Gastroesophageal sphincter (tissue), 4 donors: ENCODE data around the gene BIRC6. TPM values are rescaled to one million over a fixed set of nuclear protein-coding genes. Genes with fewer than 3 reads are reported as not detected.

Experiments used
- ATAC-seq: fragments of 150-250 bp; one replicate; pipeline ENCODE4 v1.9.1; 2016; ENCODE audit warnings: mild to moderate bottlenecking, moderate library complexity
- H3K27ac ChIP-seq, 4 donors: fragments of 200-600 bp; sonication (generic) in 3 of 4; 1 replicate in 3 of 4; 2 replicates in 1 of 4; pipeline ENCODE4 v1.5.1; 2016 to 2019
- H3K27me3 ChIP-seq: fragments of 200-600 bp; sonication (generic); one replicate; pipeline ENCODE4 v1.5.1; 2019
- H3K36me3 ChIP-seq, 2 donors: fragments of 200-600 bp; sonication (generic); one replicate each; pipeline ENCODE4 v1.5.1; 2019; ENCODE audit warnings: control low read depth in 1 of 2
- H3K4me1 ChIP-seq, 3 donors: fragments of 200-600 bp; sonication (generic); 1 replicate in 2 of 3; 2 replicates in 1 of 3; pipeline ENCODE4 v1.5.1; 2016 to 2019; ENCODE audit warnings: control low read depth in 2 of 3
- H3K4me3 ChIP-seq, 2 donors: fragments of 200-600 bp; sonication (generic); one replicate each; pipeline ENCODE4 v1.5.1; 2019; ENCODE audit warnings: mild to moderate bottlenecking in 1 of 2, moderate library complexity in 1 of 2
- H3K9me3 ChIP-seq, 3 donors: fragments of 200-600 bp; sonication (generic); one replicate each; pipeline ENCODE4 v1.5.1; 2017 to 2019; ENCODE audit warnings: control low read depth in 2 of 3
- EP300 ChIP-seq: sonication (generic); formaldehyde crosslinking; IDR thresholded peaks from one replicate; pipeline ENCODE4 v1.6.1; 2017; ENCODE audit warnings: antibody characterized with exemption, mild to moderate bottlenecking
- POLR2A ChIP-seq, 2 donors: fragments of 450-650 bp; IDR thresholded peaks; one replicate each; pipeline ENCODE4 v1.6.1; 2017; ENCODE audit warnings: antibody characterized with exemption in 2 of 2, mild to moderate bottlenecking in 2 of 2, moderate library complexity in 1 of 2
- POLR2AphosphoS5 ChIP-seq: sonication (generic); formaldehyde crosslinking; IDR thresholded peaks from one replicate; pipeline ENCODE4 v1.6.1; 2017; ENCODE audit warnings: antibody characterized with exemption
- WGBS, 2 donors: methylation state at CpG; one replicate each; pipeline ENCODE4 v1.1.5; 2018; ENCODE audit warnings: low coverage in 1 of 2; 5-methylcytosine and 5-hydroxymethylcytosine counted together
- total RNA-seq, 4 donors: library from RNA; depleted of rRNA; stranded (reverse); fragments of >200 nt; gene quantifications; one replicate each; pipeline ENCODE4 v1.1.0, GENCODE V29; 2016
- TF ChIP-seq, protein P1 (sequence below), 4 experiments: fragments of 200-600 bp in 2 of 4; fragments of 450-650 bp in 2 of 4; sonication (generic) in 1 of 4; IDR thresholded peaks; one replicate each; pipeline ENCODE4 v1.5.1; 2017 to 2019; ENCODE audit warnings: antibody characterized with exemption in 4 of 4, mild to moderate bottlenecking in 2 of 4, moderate library complexity in 2 of 4

The BIRC6 gene
- total RNA-seq, 4 donors from 2014 or later, result 69.5 to 168 (median 92.7) TPM

DNA sequence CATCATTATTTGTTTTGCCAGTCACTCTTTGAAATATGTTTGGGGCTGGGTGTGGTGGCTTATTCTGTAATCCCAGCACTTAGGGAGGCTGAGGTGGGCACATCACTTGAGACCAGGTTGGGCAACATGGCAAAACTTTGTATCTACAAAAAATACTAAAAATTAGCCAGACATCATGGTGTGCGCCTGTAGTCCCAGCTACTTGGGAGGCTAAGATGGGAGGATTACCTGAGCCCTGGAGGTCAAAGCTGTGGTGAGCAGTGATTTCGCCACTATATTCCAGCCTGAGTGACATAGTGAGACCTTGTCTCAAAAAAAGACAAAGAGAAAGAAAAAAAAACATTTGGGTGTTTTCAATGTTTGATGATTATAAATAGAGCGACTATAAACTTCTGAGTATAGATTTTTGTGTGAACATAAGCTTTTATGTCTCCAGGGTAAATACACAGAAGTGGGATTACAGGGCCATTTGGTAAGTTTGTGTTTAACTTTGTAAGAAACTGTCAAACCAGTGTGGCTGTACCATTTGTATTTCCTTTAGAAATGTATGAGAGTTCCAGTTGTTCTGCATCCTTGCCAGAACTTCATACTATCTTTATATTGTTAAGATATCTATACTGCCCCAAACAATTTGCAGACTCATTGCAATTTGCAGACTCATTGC, 15.8 kb downstream of the BIRC6 start:
- Histone ChIP-seq H3K4me1 (peaks cover 2 to 55% (median 7%) of the 10 kb centered on the region in 3 donors), H3K27me3 (no peaks in the 10 kb centered on the region), H3K9me3 (no peaks in the 10 kb centered on the region), H3K27ac (no peak overlapping the region), H3K36me3 (no peaks in the 10 kb centered on the region), H3K4me3 (no peak overlapping the region)
- TF ChIP-seq POLR2AphosphoS5, result no peak
- TF ChIP-seq, protein P1, sequence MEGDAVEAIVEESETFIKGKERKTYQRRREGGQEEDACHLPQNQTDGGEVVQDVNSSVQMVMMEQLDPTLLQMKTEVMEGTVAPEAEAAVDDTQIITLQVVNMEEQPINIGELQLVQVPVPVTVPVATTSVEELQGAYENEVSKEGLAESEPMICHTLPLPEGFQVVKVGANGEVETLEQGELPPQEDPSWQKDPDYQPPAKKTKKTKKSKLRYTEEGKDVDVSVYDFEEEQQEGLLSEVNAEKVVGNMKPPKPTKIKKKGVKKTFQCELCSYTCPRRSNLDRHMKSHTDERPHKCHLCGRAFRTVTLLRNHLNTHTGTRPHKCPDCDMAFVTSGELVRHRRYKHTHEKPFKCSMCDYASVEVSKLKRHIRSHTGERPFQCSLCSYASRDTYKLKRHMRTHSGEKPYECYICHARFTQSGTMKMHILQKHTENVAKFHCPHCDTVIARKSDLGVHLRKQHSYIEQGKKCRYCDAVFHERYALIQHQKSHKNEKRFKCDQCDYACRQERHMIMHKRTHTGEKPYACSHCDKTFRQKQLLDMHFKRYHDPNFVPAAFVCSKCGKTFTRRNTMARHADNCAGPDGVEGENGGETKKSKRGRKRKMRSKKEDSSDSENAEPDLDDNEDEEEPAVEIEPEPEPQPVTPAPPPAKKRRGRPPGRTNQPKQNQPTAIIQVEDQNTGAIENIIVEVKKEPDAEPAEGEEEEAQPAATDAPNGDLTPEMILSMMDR (IDR thresholded peaks at IDR 0.05), result no peak
- TF ChIP-seq EP300, result no peak
- no peak for TF ChIP-seq POLR2A (IDR thresholded peaks at IDR 0.05)
- no peak for ATAC-seq
- whole genome bisulfite sequencing, 2 donors, result 95 to 97% methylated on average over 2 to 3 of the region's 3 CpGs

DNA sequence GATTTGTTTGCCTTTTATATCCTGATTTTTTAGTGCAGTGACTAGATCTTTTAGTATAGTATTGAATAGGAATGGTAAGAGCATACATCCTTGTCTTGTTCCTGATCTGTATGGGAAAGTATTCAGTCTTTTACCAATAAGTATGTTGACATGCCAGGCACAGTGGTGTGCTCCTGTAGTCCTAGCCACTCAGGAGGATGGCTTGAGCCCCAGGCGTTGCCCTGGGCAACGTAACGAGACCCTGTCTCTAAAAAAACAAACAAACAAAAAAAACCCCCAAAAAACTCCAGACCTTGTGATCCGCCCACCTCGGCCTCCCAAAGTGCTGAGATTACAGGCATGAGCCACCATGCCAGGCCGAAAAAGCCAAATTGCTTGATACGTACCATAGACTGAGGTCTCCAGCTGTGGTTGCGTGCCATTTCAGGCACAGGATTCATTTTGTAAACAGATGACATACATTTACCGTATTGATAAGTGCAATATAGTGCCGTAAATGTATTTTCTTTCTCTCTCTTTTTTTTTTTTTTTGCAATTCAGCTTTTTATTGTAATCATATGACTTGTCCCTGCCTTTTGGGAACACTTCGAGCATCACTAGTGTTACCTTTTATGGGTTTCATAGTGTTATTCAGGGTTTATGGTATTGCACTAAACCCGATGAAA, 18.5 kb downstream of the BIRC6 start:
- ATAC-seq, result no peak
- TF ChIP-seq, protein P1 (IDR thresholded peaks at IDR 0.05), result no peak
- TF ChIP-seq POLR2AphosphoS5 (no peak), EP300 (no peak), POLR2A (IDR thresholded peaks at IDR 0.05) (no peak)
- 89 to 97% methylated on average over 9 of the region's 12 CpGs for WGBS, 2 donors

DNA sequence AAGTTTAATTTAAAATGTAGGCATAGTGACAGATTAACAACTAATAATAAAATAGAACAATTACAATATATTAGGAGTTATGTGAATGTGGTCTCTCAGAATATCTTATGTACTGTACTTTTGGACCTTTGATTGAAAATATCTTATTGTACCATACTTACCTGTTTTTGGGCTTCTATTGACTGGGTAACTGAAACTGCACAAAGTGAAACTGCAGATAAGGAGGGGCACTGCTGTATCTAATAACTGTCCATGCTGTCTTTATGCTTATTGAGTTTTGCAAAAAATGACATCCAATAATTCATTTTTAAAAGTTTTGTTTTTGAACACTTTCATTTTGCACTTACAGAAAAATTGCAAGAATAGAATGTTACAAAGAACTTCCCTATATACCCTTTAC, 19.9 kb downstream of the BIRC6 start:
- Histone ChIP-seq H3K4me3 (no peak overlapping the region), H3K36me3 (peaks cover 0 to 15% of the 10 kb centered on the region in 2 donors), H3K9me3 (no peaks in the 10 kb centered on the region), H3K27ac (no peak overlapping the region), H3K27me3 (no peaks in the 10 kb centered on the region), H3K4me1 (peaks cover 2 to 41% (median 3%) of the 10 kb centered on the region in 3 donors)
- TF ChIP-seq EP300 (no peak), POLR2AphosphoS5 (no peak), POLR2A (IDR thresholded peaks at IDR 0.05) (no peak)
- TF ChIP-seq, protein P1 (IDR thresholded peaks at IDR 0.05), result no peak
- ATAC-seq, result no peak

More for the DNA sequence above, 18.5 kb downstream of the BIRC6 start:
- Histone ChIP-seq H3K4me3 (no peak overlapping the region), H3K4me1 (peaks cover 2 to 47% (median 3%) of the 10 kb centered on the region in 3 donors), H3K9me3 (no peaks in the 10 kb centered on the region), H3K27ac (no peak overlapping the region), H3K27me3 (no peaks in the 10 kb centered on the region), H3K36me3 (peaks cover 0 to 3% of the 10 kb centered on the region in 2 donors)

DNA sequence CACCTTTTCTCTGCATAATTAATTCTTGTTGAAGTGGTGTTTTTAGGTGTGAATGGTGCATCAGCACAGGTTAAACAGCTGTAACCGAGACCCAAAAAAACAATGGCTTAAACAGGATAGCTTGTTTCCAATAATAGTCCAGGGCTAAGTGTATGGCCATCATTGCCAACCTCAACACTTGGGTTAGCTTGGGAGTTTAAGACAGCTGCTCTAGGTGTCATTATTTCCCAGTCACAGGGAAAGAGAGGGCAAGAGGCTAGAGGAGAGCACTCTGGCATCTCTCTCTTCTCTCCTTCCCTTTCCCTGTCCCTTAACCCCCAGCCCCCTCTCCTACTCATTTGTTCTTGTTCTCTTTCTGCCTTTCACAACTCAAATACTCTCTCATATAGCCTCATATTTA, 21.1 kb downstream of the BIRC6 start:
- 100% methylated on average over 1 of the region's 1 CpG; no CpG with 5 or more reads in 1 of the 2 donors for WGBS, 2 donors
- TF ChIP-seq EP300 (no peak), POLR2A (IDR thresholded peaks at IDR 0.05) (no peak), POLR2AphosphoS5 (no peak)
- TF ChIP-seq, protein P1 (IDR thresholded peaks at IDR 0.05), result no peak
- Histone ChIP-seq H3K4me3 (no peak overlapping the region), H3K27ac (no peak overlapping the region), H3K27me3 (no peaks in the 10 kb centered on the region), H3K36me3 (peaks cover 0 to 27% of the 10 kb centered on the region in 2 donors), H3K4me1 (peaks cover 2 to 41% (median 3%) of the 10 kb centered on the region in 3 donors), H3K9me3 (no peaks in the 10 kb centered on the region)
- no peak for ATAC-seq

DNA sequence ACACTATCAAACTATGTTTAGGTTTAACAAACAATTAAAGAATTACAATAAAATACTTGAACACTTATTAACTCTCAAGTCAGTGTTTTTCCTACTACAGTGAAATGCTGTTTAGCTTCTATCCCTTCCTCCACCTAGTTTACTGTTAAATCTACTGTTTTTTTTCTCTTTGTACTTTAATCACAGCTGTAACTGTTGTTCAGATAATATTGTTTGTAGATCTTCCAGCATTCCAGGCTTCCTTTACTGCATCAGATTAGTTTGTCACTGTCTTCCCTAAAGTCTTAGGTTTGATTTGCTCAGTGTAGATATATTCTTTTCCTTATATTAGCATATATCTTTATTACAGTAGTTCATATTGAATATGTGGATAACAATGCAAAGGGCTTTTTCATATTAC, 22.5 kb downstream of the BIRC6 start:
- H3K9me3 ChIP-seq, result no peaks in the 10 kb centered on the region
- no peak overlapping the region for H3K27ac ChIP-seq
- TF ChIP-seq EP300 (no peak), POLR2AphosphoS5 (no peak), POLR2A (IDR thresholded peaks at IDR 0.05) (no peak)
- TF ChIP-seq, protein P1 (IDR thresholded peaks at IDR 0.05), result no peak
- peaks cover 2 to 41% (median 3%) of the 10 kb centered on the region in 3 donors for H3K4me1 ChIP-seq
- ATAC-seq, result no peak
- no peaks in the 10 kb centered on the region for H3K27me3 ChIP-seq
- no peak overlapping the region for H3K4me3 ChIP-seq
- peaks cover 0 to 41% of the 10 kb centered on the region in 2 donors for H3K36me3 ChIP-seq
